Measurements from ENCODE around the gene LIN28A. TPM values are rescaled to one million over a fixed set of nuclear protein-coding genes. Genes with fewer than 3 reads are reported as not detected.

Gene LIN28A
- total and polyA plus RNA-seq, 4 experiments from 2014 or later, result not detected

Other genes starting within 250 kb of the LIN28A start
- not detected for gene C1orf232, start 241.9 kb upstream of the LIN28A start, total RNA-seq
- not detected for gene C1orf232, start 241.9 kb upstream of the LIN28A start, polyA plus RNA-seq
- gene ZNF593, start 240.9 kb upstream of the LIN28A start, total RNA-seq, result 10 to 100 TPM; 10.7 to 12.4 TPM
- 10 to 100 TPM; 21.6 to 32.9 TPM for gene ZNF593, start 240.9 kb upstream of the LIN28A start, polyA plus RNA-seq
- gene ZNF593OS, start 239.0 kb upstream of the LIN28A start, total RNA-seq, result not detected
- under 1 TPM; 0.53 to 0.78 TPM for gene ZNF593OS, start 239.0 kb upstream of the LIN28A start, polyA plus RNA-seq
- 1 to 10 TPM; 3.4 to 4.5 TPM for gene CNKSR1, start 233.3 kb upstream of the LIN28A start, total RNA-seq
- 1 to 10 TPM in 1 of 2 donors, under 1 TPM in 1; 0.28 to 1.1 TPM for gene CNKSR1, start 233.3 kb upstream of the LIN28A start, polyA plus RNA-seq
- not detected for gene CATSPER4, start 220.2 kb upstream of the LIN28A start, total RNA-seq
- not detected for gene CATSPER4, start 220.2 kb upstream of the LIN28A start, polyA plus RNA-seq
- gene CEP85, start 176.6 kb upstream of the LIN28A start, total RNA-seq, result 10 to 100 TPM; 20.4 to 21.9 TPM
- 1 to 10 TPM; 6.7 to 9.4 TPM for gene CEP85, start 176.6 kb upstream of the LIN28A start, polyA plus RNA-seq
- 100 to 1,000 TPM; 293 to 305 TPM for gene SH3BGRL3, start 130.7 kb upstream of the LIN28A start, total RNA-seq
- 1,000 to 10,000 TPM in 1 of 2 donors, 100 to 1,000 TPM in 1; 979 to 1,531 TPM for gene SH3BGRL3, start 130.7 kb upstream of the LIN28A start, polyA plus RNA-seq
- 100 to 1,000 TPM; 115 to 117 TPM for gene UBXN11, start 104.2 kb upstream of the LIN28A start, total RNA-seq
- gene UBXN11, start 104.2 kb upstream of the LIN28A start, polyA plus RNA-seq, result 10 to 100 TPM; 13.3 to 17.4 TPM
- gene CD52, start 92.9 kb upstream of the LIN28A start, total RNA-seq, result 1,000 to 10,000 TPM; 1,302 to 1,324 TPM
- over 10,000 TPM in 1 of 2 donors, 1,000 to 10,000 TPM in 1; 8,660 to 12,303 TPM for gene CD52, start 92.9 kb upstream of the LIN28A start, polyA plus RNA-seq
- gene CRYBG2, start 56.7 kb upstream of the LIN28A start, total RNA-seq, result 1 to 10 TPM; 5.7 to 6.7 TPM
- gene CRYBG2, start 56.7 kb upstream of the LIN28A start, polyA plus RNA-seq, result 1 to 10 TPM in 1 of 2 donors, under 1 TPM in 1; 0.27 to 3.8 TPM
- gene ZNF683, start 38.1 kb upstream of the LIN28A start, total RNA-seq, result not detected
- gene ZNF683, start 38.1 kb upstream of the LIN28A start, polyA plus RNA-seq, result under 1 TPM; 0.49 to 0.63 TPM
- 10 to 100 TPM; 44.4 to 46.2 TPM for gene DHDDS, start 21.5 kb downstream of the LIN28A start, total RNA-seq
- gene DHDDS, start 21.5 kb downstream of the LIN28A start, polyA plus RNA-seq, result 10 to 100 TPM; 23.3 to 26.7 TPM
- gene HMGN2, start 61.6 kb downstream of the LIN28A start, total RNA-seq, result 100 to 1,000 TPM; 341 to 361 TPM
- gene HMGN2, start 61.6 kb downstream of the LIN28A start, polyA plus RNA-seq, result 100 to 1,000 TPM; 566 to 681 TPM
- 100 to 1,000 TPM; 106 to 108 TPM for gene RPS6KA1, start 118.9 kb downstream of the LIN28A start, total RNA-seq
- 100 to 1,000 TPM; 180 to 215 TPM for gene RPS6KA1, start 118.9 kb downstream of the LIN28A start, polyA plus RNA-seq